OCI-LY7 (cell line): Measurements from ENCODE around the gene ITGA8. TPM values are rescaled to one million over a fixed set of nuclear protein-coding genes. Genes with fewer than 3 reads are reported as not detected.

Experiments used
- BruUV-seq: library from RNA; stranded (reverse); fragments of 400-500 nt; replicated peaks from 2 replicates; lab custom pipeline; 2021; lab: Mats Ljungman, UMichigan
- CTCF ChIA-PET: fragments of 300-600 bp; sonication (Branson Sonifier 250); formaldehyde crosslinking; loops from one replicate; lab custom pipeline; 2022; ENCODE audit warnings: antibody characterized with exemption; ENCODE audit not compliant: unreplicated experiment; lab: Charles Lee
- POLR2A ChIA-PET: fragments of 300-600 bp; sonication (Branson Sonifier 250); formaldehyde crosslinking; loops from one replicate; lab custom pipeline; 2022; ENCODE audit warnings: antibody characterized with exemption; lab: Charles Lee
- DNase-seq: peaks from one replicate; pipeline ENCODE4 v3.0.0-alpha.2; 2015; ENCODE audit warnings: low spot score
- H2AFZ ChIP-seq: fragments of 200-600 bp; sonication (generic), shearing (Covaris generic); 2 replicates; pipeline ENCODE4 v1.6.1; 2014; ENCODE audit warnings: mild to moderate bottlenecking, antibody characterized with exemption, low read length, moderate library complexity
- H3K27ac ChIP-seq: fragments of 200-600 bp; sonication (generic); 2 replicates; pipeline ENCODE4 v1.5.1; 2014; ENCODE audit warnings: mixed run types, low read depth, mild to moderate bottlenecking, moderate library complexity, low read length, inconsistent platforms; ENCODE audit not compliant: poor library complexity, severe bottlenecking
- H3K36me3 ChIP-seq: fragments of 200-600 bp; sonication (generic); 2 replicates; pipeline ENCODE4 v1.6.1; 2014; ENCODE audit warnings: mild to moderate bottlenecking, antibody characterized with exemption, low read length, moderate library complexity, mixed read lengths; ENCODE audit not compliant: insufficient read depth
- H3K4me1 ChIP-seq: fragments of 200-600 bp; sonication (generic); 2 replicates; pipeline ENCODE4 v1.5.1; 2014; ENCODE audit warnings: mild to moderate bottlenecking, low read length; ENCODE audit not compliant: insufficient read depth, poor library complexity, severe bottlenecking
- H3K4me2 ChIP-seq: fragments of 200-600 bp; sonication (generic); 2 replicates; pipeline ENCODE4 v1.6.1; 2014; ENCODE audit warnings: mild to moderate bottlenecking, low read length
- H3K4me3 ChIP-seq: fragments of 200-600 bp; sonication (generic); 2 replicates; pipeline ENCODE4 v1.5.1; 2014; ENCODE audit warnings: mild to moderate bottlenecking, low read depth, low read length; ENCODE audit not compliant: poor library complexity, severe bottlenecking
- H3K79me2 ChIP-seq: fragments of 200-600 bp; sonication (generic); 2 replicates; pipeline ENCODE4 v1.6.1; 2016; ENCODE audit warnings: low read depth, mild to moderate bottlenecking, low read length, moderate library complexity, mixed read lengths; ENCODE audit not compliant: insufficient read depth
- H3K9me2 ChIP-seq: fragments of 200-600 bp; sonication (generic); 2 replicates; pipeline ENCODE4 v1.6.1; 2016; ENCODE audit warnings: mild to moderate bottlenecking, low read length, mixed read lengths; ENCODE audit not compliant: insufficient read depth
- H3K9me3 ChIP-seq: fragments of 200-600 bp; sonication (generic); 2 replicates; pipeline ENCODE4 v1.6.1; 2014; ENCODE audit warnings: mild to moderate bottlenecking, mixed run types, low read length, mixed read lengths
- H4K20me1 ChIP-seq: fragments of 200-600 bp; sonication (generic); 2 replicates; pipeline ENCODE4 v1.6.1; 2014; ENCODE audit warnings: mild to moderate bottlenecking, antibody characterized with exemption, low read length, moderate library complexity, mixed read lengths; ENCODE audit not compliant: insufficient read depth
- CTCF ChIP-seq: fragments of 200-600 bp; sonication (generic); conservative IDR thresholded peaks from 2 replicates; pipeline ENCODE4 v1.5.1; 2014; ENCODE audit warnings: mild to moderate bottlenecking, antibody characterized with exemption, low read length, moderate library complexity, mixed read lengths
- EZH2phosphoT487 ChIP-seq: fragments of 200-600 bp; sonication (generic); IDR thresholded peaks from 2 replicates; pipeline ENCODE4 v1.6.1; 2018; ENCODE audit warnings: low read depth, borderline replicate concordance, mild to moderate bottlenecking, mixed run types, antibody characterized with exemption, low read length, moderate library complexity, mixed read lengths
- intact Hi-C: fragments of 100-400 bp; cut with micrococcal nuclease; formaldehyde crosslinking; loops from one replicate; pipeline ENCODE4 v1.10.0; 2022; ENCODE audit not compliant: unreplicated experiment
- total RNA-seq, 2 experiments: library from RNA; depleted of rRNA in 1 of 2; stranded (reverse); fragments of >200 nt in 1 of 2; shearing (Covaris generic) in 1 of 2; gene quantifications; 2 replicates each; pipeline ENCODE4 v1.2.3, GENCODE V29; 2014 to 2022

Gene ITGA8
- total RNA-seq, 2 experiments from 2014 or later: not detected

GRCh38 chr10:15489431-15489830 lies 230.3 kb downstream of the ITGA8 start:
- CTCF ChIA-PET: no interaction called here
- H3K9me3 ChIP-seq: no peaks in the 10 kb centered on the region
- no peak overlapping the region for H3K27ac ChIP-seq
- H3K4me2 ChIP-seq: no peak overlapping the region
- DNase-seq: no peak
- no peaks in the 10 kb centered on the region for H3K79me2 ChIP-seq
- no peak overlapping the region for H3K4me3 ChIP-seq
- no peak for TF ChIP-seq EZH2phosphoT487
- no peak for TF ChIP-seq CTCF
- no TSS peak for BruUV-seq
- H3K9me2 ChIP-seq: no peaks in the 10 kb centered on the region
- H3K4me1 ChIP-seq: no peaks in the 10 kb centered on the region
- POLR2A ChIA-PET: no interaction called here
- no peaks in the 10 kb centered on the region for H3K36me3 ChIP-seq
- no peak overlapping the region for H2AFZ ChIP-seq
- H4K20me1 ChIP-seq: no peaks in the 10 kb centered on the region
- intact Hi-C loops: no loop called here

- TF ChIP-seq CTCF: no peak
- no peak for TF ChIP-seq EZH2phosphoT487
- POLR2A ChIA-PET: no interaction called here
- intact Hi-C loops: no loop called here
Observed at GRCh38 chr10:15487376-15487775, 232.3 kb downstream of the ITGA8 start.

DNA sequence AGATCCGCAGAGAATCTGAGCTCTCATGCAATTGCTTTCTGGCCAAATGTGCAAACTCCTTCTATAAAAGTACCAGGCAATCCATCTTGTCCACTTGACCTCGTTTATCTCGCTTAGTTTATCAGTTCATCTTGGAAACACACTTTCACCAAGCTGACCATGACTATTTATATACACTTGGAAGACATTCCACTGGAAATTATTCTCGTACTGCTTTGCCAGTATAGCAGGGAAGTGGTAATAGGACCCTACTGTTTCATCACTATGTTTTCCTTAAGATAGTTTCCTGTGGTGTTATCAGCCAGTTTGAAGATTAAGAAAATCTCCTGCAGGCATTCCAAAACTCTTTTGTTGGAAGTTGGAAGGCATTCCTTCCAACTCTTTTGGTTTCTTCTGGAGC lies 233.3 kb downstream of the ITGA8 start:
- Histone ChIP-seq H3K9me3 (no peaks in the 10 kb centered on the region), H3K4me3 (no peak overlapping the region), H3K4me2 (no peak overlapping the region), H3K79me2 (no peaks in the 10 kb centered on the region), H4K20me1 (no peaks in the 10 kb centered on the region), H3K4me1 (no peaks in the 10 kb centered on the region), H3K36me3 (no peaks in the 10 kb centered on the region), H3K9me2 (no peaks in the 10 kb centered on the region), H3K27ac (no peak overlapping the region), H2AFZ (no peak overlapping the region)
- POLR2A ChIA-PET: no interaction called here
- CTCF ChIA-PET: no interaction called here
- TF ChIP-seq CTCF (no peak), EZH2phosphoT487 (no peak)
- BruUV-seq: no TSS peak
- intact Hi-C loops: no loop called here
- no peak for DNase-seq

More at GRCh38 chr10:15487376-15487775, 232.3 kb downstream of the ITGA8 start:
- CTCF ChIA-PET: no interaction called here
- Histone ChIP-seq H4K20me1 (no peaks in the 10 kb centered on the region), H3K27ac (no peak overlapping the region), H3K79me2 (no peaks in the 10 kb centered on the region), H3K4me1 (no peaks in the 10 kb centered on the region), H3K36me3 (no peaks in the 10 kb centered on the region), H3K4me3 (no peak overlapping the region), H2AFZ (no peak overlapping the region), H3K9me2 (no peaks in the 10 kb centered on the region), H3K9me3 (no peaks in the 10 kb centered on the region), H3K4me2 (no peak overlapping the region)
- no TSS peak for BruUV-seq
- DNase-seq: no peak
